Stimulated activated CD8-positive, alpha-beta memory T cell treated with anti-CD3 and anti-CD28 coated beads, Interleukin-4, amount 100 ng/mL, for 1 hour (primary cell): ENCODE results near the gene CYTH1.

Experiments
- DNase-seq, 2 donors: peaks; one replicate each; pipeline ENCODE4 v3.0.0-alpha.2; 2020; ENCODE audit warnings: low read depth in 2 of 2, low spot score in 1 of 2

Gene CYTH1

GRCh38 chr17:78624324-78625151 lies 157.5 kb downstream of the CYTH1 start:
- DNase-seq, result no peak
